GM21576 (cell line): ENCODE results near the gene CDH13.
"Not testable (repeated sequence)": the region's sequence is repeated elsewhere in the genome, so short reads cannot be mapped to it uniquely, and the experiment has no call there.

ENCODE experiments used
- ATAC-seq: cut with Tn5 transposase; IDR thresholded peaks from one replicate; pipeline ENCODE4 v1.9.1; 2021; ENCODE audit warnings: mild to moderate bottlenecking, moderate library complexity; ENCODE audit not compliant: unreplicated experiment

CDH13 gene

DNA sequence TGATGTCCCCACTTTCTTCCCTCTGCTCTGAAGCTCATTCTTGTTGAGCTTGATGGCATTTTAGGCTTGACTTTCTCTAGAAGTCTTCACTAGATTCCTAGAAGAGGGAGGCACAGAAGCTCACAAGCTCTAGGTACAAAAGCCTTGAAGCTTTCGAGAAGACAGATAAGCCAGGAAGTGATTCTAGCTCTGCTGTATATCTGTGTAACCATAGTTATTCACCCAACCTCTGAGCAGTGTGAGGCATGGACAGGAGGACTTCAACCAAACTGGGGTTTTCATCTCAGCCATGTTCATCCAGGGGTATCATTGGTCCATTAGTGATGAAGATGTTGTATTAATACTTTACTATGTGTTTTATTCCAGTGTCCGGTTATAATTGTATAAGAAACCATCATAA lies 299.7 kb downstream of the CDH13 start:
- no peak for ATAC-seq

DNA sequence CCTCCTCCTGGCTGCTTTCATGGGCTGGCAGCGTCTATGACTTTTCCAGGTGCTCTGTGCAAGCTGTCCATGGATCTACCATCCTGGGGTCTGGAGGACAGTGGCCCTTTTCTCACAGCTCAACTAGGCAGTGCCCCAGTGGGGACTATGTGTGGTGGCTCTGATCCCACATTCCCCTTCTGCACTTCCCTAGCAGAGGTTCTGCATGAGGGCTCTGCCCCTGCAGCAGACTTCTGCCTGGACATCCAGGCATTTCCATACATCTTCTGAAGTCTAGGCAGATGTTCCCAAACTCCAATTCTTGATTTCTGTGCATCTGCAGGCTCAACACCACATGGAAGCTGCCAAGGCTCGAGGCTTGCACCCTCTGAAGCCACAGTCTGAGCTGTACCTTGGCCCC lies 307.2 kb downstream of the CDH13 start:
- not testable (repeated sequence) for ATAC-seq

DNA sequence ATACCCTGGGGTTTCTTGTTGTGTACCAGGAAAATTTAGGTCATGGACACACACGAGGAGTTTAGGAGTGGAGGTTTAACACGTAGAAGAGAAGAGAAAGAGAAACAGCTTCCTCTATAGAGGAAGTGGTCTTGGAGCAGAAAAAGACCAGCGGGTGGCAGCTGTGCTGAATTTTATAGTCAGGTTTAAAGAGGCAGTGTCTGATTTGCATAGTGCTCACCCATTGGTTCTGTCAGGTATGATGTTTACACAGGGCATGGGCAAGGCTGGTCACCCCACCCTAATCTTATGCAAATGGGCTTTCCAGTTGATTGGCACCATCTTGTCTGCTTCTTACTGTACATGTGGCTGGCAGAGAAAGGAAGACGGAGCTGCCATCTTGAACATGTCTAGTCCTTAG lies 309.0 kb downstream of the CDH13 start:
- ATAC-seq: no peak

DNA sequence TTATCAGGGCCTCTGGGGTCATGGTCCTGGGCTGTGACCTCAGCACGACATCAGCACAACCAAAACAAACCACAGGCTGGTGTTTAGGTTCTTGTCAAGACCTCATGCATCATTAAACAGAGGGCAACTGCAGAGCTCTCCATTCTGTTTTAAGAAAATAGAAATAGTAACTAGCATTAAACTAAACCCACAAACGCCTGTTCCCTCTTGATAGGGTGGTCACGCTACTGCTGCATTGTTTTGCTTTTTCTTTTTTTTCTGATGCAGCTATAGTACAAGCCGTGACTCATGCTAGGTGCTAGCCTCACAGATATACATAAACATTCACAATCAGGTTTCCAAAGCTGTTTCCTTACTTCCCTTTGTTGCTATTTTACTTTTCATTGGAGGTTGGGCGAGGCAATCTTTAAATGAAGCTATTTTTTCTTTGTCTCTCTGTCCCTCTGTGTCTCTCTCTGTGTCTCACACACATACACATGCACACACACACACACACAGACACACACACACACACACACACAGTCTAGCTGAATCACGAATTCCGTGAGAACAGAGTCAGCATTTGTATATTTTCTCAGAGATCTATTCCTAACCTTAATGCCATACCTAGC lies 310.3 kb downstream of the CDH13 start:
- no peak for ATAC-seq

DNA sequence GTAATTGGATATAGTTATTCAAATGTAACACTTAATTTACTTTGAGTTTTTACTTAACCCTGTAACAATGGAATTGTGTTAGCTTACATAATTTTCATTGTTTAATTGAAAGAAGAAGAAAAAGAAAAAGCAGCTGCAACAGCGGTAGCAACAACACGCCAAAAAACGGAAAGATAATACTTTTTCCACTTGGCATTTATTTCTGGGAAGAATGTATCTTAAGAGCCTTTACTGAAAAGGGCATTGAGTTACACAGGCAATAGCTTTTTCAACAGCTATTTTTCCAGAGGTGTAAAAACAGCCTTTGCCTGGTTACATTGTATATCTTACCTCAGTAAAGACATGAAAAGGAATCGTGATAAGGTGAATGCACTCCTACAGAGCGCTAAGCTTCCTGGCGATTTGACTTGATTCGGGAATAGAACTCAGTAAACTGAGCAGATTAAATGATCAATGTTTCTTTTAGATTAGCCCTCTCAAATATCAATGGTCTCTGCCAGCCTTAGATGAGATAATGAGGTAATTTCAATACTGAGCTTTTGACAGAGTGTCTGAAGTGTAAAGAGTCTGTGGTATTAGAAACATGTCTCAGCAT lies 311.3 kb downstream of the CDH13 start:
- ATAC-seq: no peak

DNA sequence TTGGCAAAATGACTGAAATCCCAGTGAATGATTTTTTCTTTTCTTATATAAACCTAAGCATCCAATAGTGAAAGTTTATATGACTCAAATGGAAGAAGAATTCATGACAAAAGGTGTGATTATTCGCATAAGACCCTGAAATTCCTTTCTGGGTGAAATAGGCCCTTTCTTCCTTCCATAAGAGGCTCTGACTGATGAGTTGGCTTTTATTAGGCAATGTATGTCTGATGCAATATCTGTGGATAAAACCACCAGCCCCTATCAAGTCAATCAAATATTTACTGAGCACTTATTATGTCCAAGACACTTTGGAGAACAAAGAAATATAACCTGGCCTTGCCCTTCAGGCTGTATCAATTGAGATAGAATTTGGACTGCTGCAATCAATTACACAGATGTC lies 316.6 kb downstream of the CDH13 start:
- no peak for ATAC-seq

DNA sequence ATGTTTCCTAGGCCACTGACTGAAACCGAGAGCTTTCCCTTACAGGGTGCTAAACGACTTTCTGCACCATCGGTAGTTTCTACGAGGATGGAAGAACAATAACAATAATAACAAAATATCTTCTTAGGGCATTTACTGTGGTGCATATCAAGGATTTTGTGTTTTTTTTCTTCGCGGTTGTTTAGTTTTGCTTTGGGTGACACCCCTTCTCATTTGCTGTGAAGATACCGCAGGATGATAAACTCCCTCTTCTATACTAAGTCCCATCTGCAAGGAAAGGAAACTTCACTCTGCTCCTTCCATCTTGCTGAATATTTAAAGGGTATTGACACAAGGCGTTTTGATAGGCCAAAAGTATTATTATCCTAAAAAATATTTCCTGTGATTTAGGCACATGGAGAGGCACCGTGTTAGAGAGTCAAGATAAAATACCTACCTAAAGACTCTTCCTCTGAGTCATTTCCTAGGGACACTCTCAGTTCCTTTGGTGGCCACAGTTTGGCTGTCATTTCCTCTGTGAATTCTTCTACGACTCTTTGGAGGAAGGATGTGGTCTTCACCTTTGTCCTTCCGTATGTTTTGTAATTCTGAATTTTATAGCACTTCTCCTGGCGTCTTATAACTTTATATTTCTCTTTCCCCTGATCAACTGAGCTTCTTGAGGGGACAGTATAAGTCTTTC lies 318.8 kb downstream of the CDH13 start:
- no peak for ATAC-seq

DNA sequence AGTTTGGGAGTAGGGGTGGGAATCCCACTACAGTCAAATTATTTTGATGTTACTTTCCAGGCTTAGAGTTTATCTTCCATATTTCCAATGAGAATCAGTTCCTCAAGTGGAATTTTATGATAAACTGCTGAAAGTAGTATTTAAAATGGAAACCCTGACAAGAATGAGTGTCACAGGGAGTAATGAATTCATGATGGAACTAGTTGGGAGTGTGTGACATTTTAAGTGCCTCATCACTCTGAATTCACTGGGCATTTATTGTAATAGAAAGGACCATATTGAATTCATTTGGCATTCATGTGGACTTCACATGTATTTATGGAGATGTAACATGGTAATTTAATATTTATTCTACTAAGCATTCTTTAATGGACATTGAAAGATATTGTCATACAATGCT lies 320.9 kb downstream of the CDH13 start:
- ATAC-seq: no peak

DNA sequence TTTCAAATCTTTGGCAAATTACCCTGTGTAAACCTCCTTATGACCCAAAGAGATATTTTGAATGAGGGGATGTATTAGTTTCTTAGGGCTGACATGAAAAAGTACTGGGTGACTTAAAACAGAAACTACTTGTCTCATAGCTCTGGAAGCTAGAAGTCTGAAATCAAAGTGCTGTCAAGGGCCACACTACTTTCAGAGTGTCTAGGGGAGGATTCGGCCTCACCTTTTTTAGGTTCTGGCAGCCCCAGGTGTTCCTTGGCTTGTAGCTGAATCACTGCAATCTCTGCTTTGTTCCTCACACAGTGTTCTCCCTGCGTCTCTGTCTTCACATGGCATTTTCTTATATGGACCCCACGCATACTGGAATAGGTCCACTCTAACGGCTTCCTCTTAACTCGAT lies 322.2 kb downstream of the CDH13 start:
- no peak for ATAC-seq

DNA sequence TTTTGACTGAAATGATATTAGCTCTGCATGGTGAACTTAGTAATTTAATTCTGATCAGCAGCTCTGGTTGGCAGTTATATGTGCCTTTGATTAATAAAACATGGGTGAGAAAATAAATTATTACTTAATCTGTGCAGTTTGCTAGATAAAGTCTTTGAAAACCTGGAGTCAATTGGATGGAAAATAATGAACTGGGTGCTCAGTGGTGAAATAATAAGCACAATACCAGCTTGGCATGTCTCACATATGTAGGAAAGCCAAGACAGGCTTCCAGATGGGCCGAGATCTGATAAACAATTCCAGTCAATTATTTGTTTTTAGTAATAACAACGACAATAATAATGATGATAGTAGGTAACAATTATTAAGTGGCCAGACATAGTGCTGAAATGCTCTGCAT lies 326.7 kb downstream of the CDH13 start:
- no peak for ATAC-seq

DNA sequence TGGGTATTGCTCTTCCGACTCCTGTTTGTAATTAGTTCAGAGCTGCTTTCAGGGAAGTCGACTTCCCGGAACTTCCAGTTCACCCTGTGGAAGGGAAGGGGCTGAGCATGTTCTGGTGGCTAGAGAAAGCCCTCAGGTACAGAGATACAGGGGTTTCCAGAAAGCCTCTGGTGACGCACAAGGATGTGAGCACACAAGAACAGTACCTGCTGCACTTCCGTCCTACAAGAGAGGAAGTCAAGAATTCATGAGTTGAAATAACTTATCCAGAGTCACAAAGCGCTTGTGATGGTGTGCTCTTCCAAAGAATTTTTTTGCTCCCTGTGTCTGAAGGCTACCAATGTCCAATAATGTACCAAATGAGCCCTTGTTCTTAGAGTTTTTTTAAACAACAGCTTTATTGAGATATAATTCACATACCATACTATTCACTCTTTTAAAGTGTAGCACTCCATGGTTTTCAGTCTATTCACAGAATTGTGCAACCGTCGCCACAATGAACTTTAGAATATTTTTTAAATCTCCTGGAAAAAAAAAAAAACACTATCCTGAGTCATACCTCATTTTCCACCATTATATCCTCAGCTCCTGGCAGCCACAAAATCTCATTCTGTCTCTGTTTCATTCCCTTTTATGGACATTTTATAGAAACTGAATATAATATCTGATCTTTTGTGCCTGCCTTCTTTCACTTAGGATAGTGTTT lies 327.6 kb downstream of the CDH13 start:
- ATAC-seq: no peak

DNA sequence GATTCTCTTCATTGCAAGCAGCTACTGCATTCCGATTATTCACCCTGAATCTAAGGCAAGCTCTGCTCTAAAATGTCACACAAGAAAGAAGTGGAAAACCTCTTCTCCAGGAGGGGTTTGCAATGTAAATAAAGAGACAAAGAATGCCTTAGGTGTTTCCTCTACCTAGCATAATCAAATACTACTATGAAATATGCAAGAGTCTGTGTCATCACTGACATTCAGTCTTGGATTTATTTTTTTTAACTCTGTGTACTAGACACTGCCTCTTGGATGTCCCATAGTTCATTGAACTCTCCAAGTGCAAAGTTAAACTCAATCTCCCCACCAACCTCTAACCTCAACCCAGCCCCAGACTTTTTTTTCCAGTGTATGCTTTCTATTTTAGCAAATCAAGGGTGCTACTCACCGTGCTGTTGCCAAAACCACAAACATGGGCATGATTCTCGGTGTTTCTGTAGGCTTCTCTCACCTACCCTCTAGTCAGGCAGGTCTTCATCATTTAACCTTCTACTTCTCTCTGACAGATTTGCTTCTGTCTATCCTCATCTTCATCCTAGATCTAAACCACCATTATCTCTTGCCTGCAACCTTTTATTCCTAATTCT lies 329.1 kb downstream of the CDH13 start:
- ATAC-seq: no peak

DNA sequence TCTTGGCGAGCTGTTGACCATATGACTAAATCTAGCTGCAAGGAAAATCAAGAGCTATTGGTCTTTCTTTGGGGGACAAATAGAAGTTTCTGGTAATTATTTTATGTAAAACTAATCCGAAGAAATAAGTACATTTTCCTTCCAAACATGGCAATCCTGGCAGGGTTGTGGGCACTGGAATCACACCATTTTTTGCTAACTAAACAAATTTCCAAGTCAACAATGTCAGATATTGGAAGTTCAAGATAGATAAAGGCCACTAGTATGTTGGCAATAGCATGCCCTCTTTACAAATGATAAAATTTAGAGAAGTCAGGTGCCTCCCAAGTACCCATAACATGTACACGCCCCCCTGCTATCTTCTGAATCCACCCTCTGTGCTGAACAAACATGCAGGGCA lies 330.4 kb downstream of the CDH13 start:
- no peak for ATAC-seq

DNA sequence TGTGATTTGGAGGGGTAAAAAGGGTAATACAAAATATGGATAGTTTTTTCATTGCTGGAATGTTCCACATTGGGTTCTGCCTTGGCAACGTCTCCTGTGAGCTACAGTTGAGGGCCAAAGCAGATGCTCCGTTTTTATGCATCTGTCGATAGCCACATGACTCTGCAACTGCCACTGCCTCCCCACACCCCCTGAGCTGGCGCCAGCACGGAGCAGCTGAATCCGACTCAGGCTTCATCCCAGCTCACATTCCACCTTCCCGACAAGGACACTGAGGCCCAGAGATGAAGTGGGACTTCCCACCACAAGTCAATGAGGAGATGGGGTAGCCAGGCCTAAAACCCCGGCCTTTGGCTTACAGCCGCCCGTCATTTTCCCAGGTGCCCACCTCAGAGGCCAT lies 334.1 kb downstream of the CDH13 start:
- no peak for ATAC-seq

DNA sequence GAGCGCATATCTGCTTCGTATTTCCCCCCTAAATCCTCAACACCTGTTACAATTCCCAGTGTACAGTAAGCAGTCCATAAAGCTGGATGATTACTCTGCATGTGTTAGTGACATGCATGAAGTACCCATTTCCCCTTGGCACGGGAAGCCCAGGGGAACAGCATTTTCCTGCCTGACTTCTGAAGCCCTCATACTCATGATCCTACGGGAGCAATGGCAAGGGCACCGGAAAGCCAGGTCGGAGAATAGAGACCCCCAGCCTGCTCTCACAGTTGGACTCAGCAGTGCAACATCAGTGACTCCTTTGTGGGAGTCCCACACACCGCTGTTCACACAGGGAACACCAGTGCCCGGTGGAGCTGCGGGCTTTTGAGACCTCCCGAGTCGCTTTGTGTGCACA lies 336.9 kb downstream of the CDH13 start:
- ATAC-seq: no peak

DNA sequence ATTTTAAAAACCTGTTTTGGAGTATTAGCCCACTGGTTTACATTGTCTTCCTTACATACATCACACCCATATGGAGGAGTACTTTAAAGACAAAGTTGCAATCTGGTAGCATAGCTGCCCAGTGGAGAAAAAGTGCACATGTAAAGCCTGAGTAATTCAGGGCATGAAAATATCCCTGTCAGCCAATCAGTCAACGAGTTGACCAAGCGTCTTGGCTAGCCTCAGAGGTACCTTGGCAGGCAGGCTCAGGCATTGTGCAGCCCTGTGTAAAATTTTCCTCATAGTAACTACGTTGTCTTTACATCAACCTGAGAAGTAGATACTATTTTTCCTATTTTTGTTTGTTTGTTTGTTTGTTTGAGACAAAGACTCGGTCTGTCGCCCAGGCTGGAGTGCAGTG lies 339.0 kb downstream of the CDH13 start:
- ATAC-seq: no peak

DNA sequence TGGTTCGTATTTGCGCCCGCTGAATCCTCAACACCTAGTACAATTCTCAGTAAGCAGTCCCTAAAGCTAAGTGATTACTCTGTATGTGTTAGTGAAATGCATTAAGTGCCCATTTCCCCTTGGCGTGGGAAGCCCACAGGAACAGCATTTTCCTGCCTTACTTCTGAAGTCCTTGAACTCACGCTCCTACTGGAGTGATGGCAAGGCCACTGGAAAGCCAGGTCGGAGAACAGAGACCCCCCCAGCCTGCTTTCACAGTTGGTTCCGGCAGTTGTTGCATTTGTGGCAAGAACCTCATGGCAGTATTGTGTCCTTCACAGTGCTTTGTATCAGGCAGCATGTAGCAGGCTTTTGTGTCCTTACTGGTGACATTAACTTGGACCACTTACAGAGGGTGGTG lies 340.7 kb downstream of the CDH13 start:
- ATAC-seq: no peak

DNA sequence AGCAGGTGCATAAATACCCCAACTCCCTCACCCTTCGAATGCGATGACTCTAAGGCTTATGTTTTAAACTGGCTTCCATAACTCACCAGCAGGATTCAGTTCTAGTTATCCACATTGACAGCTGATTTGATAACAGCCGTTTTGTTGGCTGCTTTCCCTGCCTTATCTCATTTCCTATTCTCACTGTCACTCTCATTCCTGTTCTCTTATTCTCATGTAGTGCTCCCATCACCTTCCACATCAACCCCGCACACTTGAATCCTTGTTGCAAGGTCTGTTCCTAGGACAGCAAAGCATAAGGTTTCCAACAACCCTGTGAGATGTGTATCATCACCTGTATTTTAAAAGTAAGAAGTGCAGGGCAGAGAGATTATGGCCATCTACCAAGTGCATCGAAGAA lies 344.4 kb downstream of the CDH13 start:
- ATAC-seq: no peak

DNA sequence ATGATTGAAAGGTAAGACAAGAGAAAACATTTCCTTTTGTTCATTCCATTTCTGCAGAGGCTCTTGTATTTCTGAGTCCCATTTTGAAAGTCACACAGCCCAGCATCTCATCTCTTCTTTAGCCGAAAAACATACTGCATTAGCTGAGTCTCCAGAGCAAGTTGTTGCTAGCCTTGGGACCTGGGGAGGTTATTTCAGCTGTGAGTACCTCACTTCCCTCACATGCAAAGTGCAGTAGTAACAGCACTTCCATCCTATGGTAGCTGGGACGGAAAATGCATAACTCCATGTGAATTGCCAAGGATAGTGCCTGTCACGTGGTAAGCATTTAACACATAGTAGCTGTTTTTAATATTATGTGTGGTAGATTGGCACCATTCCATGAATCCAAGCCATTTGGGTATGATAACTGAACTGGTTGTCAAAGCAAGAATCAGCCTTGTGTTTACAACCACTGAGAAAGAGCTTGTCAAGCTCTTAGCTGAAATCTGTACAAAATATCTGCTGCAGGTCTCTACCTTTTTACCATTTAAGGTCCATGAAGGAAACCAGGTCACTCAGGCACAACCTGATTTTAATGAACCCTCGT lies 345.7 kb downstream of the CDH13 start:
- no peak for ATAC-seq

DNA sequence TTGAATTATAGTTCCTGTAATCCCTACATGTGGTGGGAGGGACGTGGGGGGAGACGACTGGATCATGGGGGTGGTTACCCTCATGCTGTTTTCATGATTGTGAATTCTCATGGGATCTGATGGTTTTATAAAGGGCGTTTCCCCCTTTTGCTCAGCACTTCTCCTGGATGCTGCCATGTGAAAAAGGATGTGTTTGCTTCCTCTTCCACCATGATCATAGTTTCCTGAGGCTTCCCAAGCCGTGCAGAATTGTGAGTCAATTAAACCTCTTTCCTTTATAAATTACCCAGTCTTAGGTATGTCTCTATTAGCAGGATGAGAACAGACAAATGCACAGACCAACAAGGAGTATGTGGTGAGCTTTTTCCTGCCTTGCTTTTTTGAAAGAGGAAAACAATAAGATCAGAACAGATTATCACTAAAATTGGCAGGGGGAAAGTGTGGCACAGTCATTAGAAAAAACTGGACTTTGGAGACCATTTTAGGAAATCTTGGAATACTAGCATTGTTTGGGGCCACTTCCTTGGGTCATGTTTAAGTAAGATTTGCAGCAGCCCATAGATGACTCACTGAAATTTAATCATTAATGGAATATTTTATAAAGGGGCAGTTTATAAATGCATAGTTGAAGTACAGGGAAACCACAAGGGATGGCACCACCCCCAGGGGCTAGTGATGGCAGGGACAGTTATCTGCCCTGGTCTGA lies 352.8 kb downstream of the CDH13 start:
- ATAC-seq: no peak

DNA sequence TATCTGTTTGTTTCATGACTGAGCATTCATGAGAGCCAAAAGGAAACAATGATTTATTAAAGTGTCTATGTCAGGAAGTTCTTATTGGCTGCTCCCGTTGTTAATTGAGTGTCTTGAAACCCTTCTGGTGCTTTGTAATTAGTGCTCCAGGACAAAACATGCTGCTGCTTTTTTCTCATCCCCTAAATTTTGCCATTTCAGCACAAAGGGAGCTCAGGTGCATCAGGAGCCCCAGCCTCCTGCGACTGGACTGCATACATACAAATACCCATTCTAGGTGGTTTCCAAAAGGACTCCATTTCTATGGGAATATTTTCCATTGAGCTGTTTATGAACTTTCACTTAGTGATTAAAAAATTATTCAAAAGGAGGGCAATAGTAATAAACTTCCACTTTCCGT lies 354.0 kb downstream of the CDH13 start:
- no peak for ATAC-seq
